Transverse colon (tissue), 4 donors: ENCODE results near the gene POTEE. TPM values are rescaled to one million over a fixed set of nuclear protein-coding genes. Genes with fewer than 3 reads are reported as not detected.
"Not testable (repeated sequence)": the region's sequence is repeated elsewhere in the genome, so short reads cannot be mapped to it uniquely, and the experiment has no call there.

Experiments used
- DNase-seq: peaks from one replicate; pipeline ENCODE4 v3.0.0-alpha.2; 2019
- H3K27ac ChIP-seq, 4 donors: fragments of 200-600 bp; sonication (generic); 2 replicates each; pipeline ENCODE4 v1.5.1; 2016 to 2018; ENCODE audit warnings: inconsistent platforms in 4 of 4
- H3K27me3 ChIP-seq: fragments of 200-600 bp; sonication (generic); 2 replicates; pipeline ENCODE4 v1.5.1; 2017; ENCODE audit warnings: inconsistent platforms
- H3K36me3 ChIP-seq, 4 donors: fragments of 200-600 bp; sonication (generic); 2 replicates each; pipeline ENCODE4 v1.5.1; 2017 to 2019; ENCODE audit warnings: inconsistent platforms in 4 of 4
- H3K4me1 ChIP-seq, 4 donors: fragments of 200-600 bp; sonication (generic); 2 replicates each; pipeline ENCODE4 v1.5.1; 2017 to 2020; ENCODE audit warnings: inconsistent platforms in 4 of 4
- H3K4me3 ChIP-seq, 4 donors: fragments of 200-600 bp; sonication (generic); 1 replicate in 1 of 4; 2 replicates in 3 of 4; pipeline versions ENCODE4 v1.5.1 to v1.6.1; 2017 to 2019; ENCODE audit warnings: inconsistent platforms in 4 of 4
- H3K9me3 ChIP-seq, 2 donors: fragments of 200-600 bp; sonication (generic); 2 replicates each; pipeline ENCODE4 v1.5.1; 2017 to 2019; ENCODE audit warnings: inconsistent platforms in 2 of 2
- CTCF ChIP-seq, 5 experiments: fragments of 200-600 bp in 3 of 5; fragments of 450-650 bp in 2 of 5; sonication (generic) in 3 of 5; IDR thresholded peaks; 1 replicate in 2 of 5; 2 replicates in 3 of 5; pipeline ENCODE4 v1.5.1; 2016 to 2017; ENCODE audit warnings: antibody characterized with exemption in 5 of 5, inconsistent platforms in 3 of 5, mild to moderate bottlenecking in 2 of 5, moderate library complexity in 1 of 5
- EP300 ChIP-seq: sonication (generic); formaldehyde crosslinking; IDR thresholded peaks from one replicate; pipeline ENCODE4 v1.6.1; 2017; ENCODE audit warnings: antibody characterized with exemption, low read depth
- POLR2A ChIP-seq: fragments of 450-650 bp; IDR thresholded peaks from one replicate; pipeline ENCODE4 v1.6.1; 2016; ENCODE audit warnings: antibody characterized with exemption, mild to moderate bottlenecking, moderate library complexity
- POLR2AphosphoS5 ChIP-seq, 3 donors: sonication (generic); formaldehyde crosslinking; IDR thresholded peaks; one replicate each; pipeline ENCODE4 v1.6.1; 2016; ENCODE audit warnings: antibody characterized with exemption in 3 of 3
- WGBS, 2 donors: methylation state at CpG; one replicate each; pipeline ENCODE4 v1.1.5; 2018; ENCODE audit warnings: low coverage in 1 of 2; 5-methylcytosine and 5-hydroxymethylcytosine counted together
- in situ Hi-C, 4 donors: fragments of 200-750 bp; cut with MboI; loops; one replicate each; pipeline versions ENCODE4 v1.15.0 to v1.15.1; 2017; ENCODE audit warnings: low sequenced_read_pairs in 3 of 4, low pct_ligation_motif_present in 1 of 4, low pct_unique_long_range_greater_than_20kb in 1 of 4
- intact Hi-C: fragments of 100-400 bp; cut with DNase I; formaldehyde crosslinking; loops from one replicate; pipeline ENCODE4 v1.15.1; 2023; ENCODE audit warnings: low total_unique reads
- total RNA-seq, 4 donors: library from RNA; depleted of rRNA; stranded (reverse); fragments of >200 nt; gene quantifications; one replicate each; pipeline ENCODE4 v1.1.0, GENCODE V29; 2016

The POTEE gene
- total RNA-seq: not detected

GRCh38 chr2:131209030-131209772 lies at the start of gene POTEE:
Gene POTEE, plus strand, starts transcription at chr2:131209536. Its CDS starts 8,867 bp downstream, at chr2:131218403.
- in situ Hi-C loops, H3K27me3 ChIP-seq, H3K27ac ChIP-seq, intact Hi-C loops, H3K4me1 ChIP-seq, H3K9me3 ChIP-seq, H3K4me3 ChIP-seq, H3K36me3 ChIP-seq, DNase-seq: not testable (repeated sequence)
- WGBS, 2 donors: 94 to 97% methylated on average over 6 to 28 of the region's 33 CpGs

GRCh38 chr2:131165562-131165961 lies 43.8 kb upstream of the POTEE start:
- in situ Hi-C loops: loop anchor here in 1 of 4 donors (25.0 kb wide), 1 partner anchor 172 kb away; no protein-coding TSS in a partner anchor
- DNase-seq, H3K36me3 ChIP-seq, H3K27me3 ChIP-seq, intact Hi-C loops, H3K4me1 ChIP-seq, H3K4me3 ChIP-seq, H3K27ac ChIP-seq, H3K9me3 ChIP-seq: not testable (repeated sequence)
- WGBS, 2 donors: 91 to 95% methylated on average over 5 of the region's 5 CpGs

GRCh38 chr2:131168538-131168937 lies 40.8 kb upstream of the POTEE start:
- DNase-seq: no peak
- 52 to 74% methylated on average over 5 of the region's 5 CpGs for WGBS, 2 donors
- intact Hi-C loops: no loop called here
- TF ChIP-seq POLR2AphosphoS5 (IDR thresholded peaks at IDR 0.05): no peak
- no peak for TF ChIP-seq EP300
- no peak for TF ChIP-seq CTCF (IDR thresholded peaks at IDR 0.05)
- no peak for TF ChIP-seq POLR2A
- Histone ChIP-seq H3K36me3 (no peaks in the 10 kb centered on the region), H3K9me3 (no peaks in the 10 kb centered on the region), H3K4me3 (no peak overlapping the region), H3K27me3 (no peaks in the 10 kb centered on the region), H3K27ac (no peak overlapping the region), H3K4me1 (no peaks in the 10 kb centered on the region)
- in situ Hi-C loops: loop anchor here in 1 of 4 donors (25.0 kb wide), 1 partner anchor 169 kb away; no protein-coding TSS in a partner anchor

GRCh38 chr2:131178050-131178449 lies 31.3 kb upstream of the POTEE start:
- H3K27ac ChIP-seq, H3K4me3 ChIP-seq, intact Hi-C loops, DNase-seq, H3K4me1 ChIP-seq, H3K36me3 ChIP-seq, H3K27me3 ChIP-seq, H3K9me3 ChIP-seq, in situ Hi-C loops: not testable (repeated sequence)
- WGBS, 2 donors: 80 to 85% methylated on average over 4 to 10 of the region's 10 CpGs

- H3K4me3 ChIP-seq, H3K4me1 ChIP-seq, H3K36me3 ChIP-seq, H3K27ac ChIP-seq, DNase-seq, H3K27me3 ChIP-seq, H3K9me3 ChIP-seq, in situ Hi-C loops, intact Hi-C loops: not testable (repeated sequence)
- WGBS, 2 donors: 87% methylated on average over 15 of the region's 15 CpGs; no CpG with 5 or more reads in 1 of the 2 donors
Measured at GRCh38 chr2:131178721-131179418, 30.5 kb upstream of the POTEE start.

- H3K9me3 ChIP-seq, H3K36me3 ChIP-seq, in situ Hi-C loops, DNase-seq, H3K27ac ChIP-seq, H3K27me3 ChIP-seq, intact Hi-C loops, H3K4me1 ChIP-seq, H3K4me3 ChIP-seq: not testable (repeated sequence)
- 83% methylated on average over 4 of the region's 4 CpGs; no CpG with 5 or more reads in 1 of the 2 donors for WGBS, 2 donors
Measured at GRCh38 chr2:131181451-131181850, 27.9 kb upstream of the POTEE start.

- not testable (repeated sequence) for H3K27me3 ChIP-seq
Measured at GRCh38 chr2:131193421-131193820, 15.9 kb upstream of the POTEE start.

GRCh38 chr2:131196186-131196585 lies 13.2 kb upstream of the POTEE start:
- WGBS, 2 donors: 32% methylated on average over 2 of the region's 2 CpGs; no CpG with 5 or more reads in 1 of the 2 donors
- H3K4me3 ChIP-seq, DNase-seq, H3K27ac ChIP-seq, H3K27me3 ChIP-seq, in situ Hi-C loops, H3K9me3 ChIP-seq, H3K4me1 ChIP-seq, intact Hi-C loops, H3K36me3 ChIP-seq: not testable (repeated sequence)

More at GRCh38 chr2:131193421-131193820, 15.9 kb upstream of the POTEE start:
- H3K36me3 ChIP-seq, DNase-seq, H3K4me3 ChIP-seq, intact Hi-C loops, H3K27ac ChIP-seq, H3K9me3 ChIP-seq, H3K4me1 ChIP-seq, in situ Hi-C loops: not testable (repeated sequence)
- 33 to 45% methylated on average over 1 to 3 of the region's 3 CpGs for WGBS, 2 donors
